H1 (cell line): ENCODE results near the gene CNBP. TPM values are rescaled to one million over a fixed set of nuclear protein-coding genes. Genes with fewer than 3 reads are reported as not detected.

Experiments
- CTCF ChIA-PET: fragments of 300-600 bp; sonication (Branson Sonifier 250); formaldehyde crosslinking; loops from one replicate; lab custom pipeline; 2021; ENCODE audit not compliant: partially characterized antibody; lab: Charles Lee
- POLR2A ChIA-PET: fragments of 300-600 bp; sonication (Branson Sonifier 250); formaldehyde crosslinking; loops from one replicate; lab custom pipeline; 2021; ENCODE audit warnings: inconsistent platforms; ENCODE audit not compliant: partially characterized antibody; lab: Charles Lee
- DNase-seq, 2 experiments: peaks; one replicate each; pipeline versions ENCODE4 v3.0.0 to v3.0.0-alpha.2; 2010 to 2022; ENCODE audit warnings: low spot score in 2 of 2, low read depth in 1 of 2, mixed read lengths in 1 of 2
- FAIRE-seq: peaks from 2 replicates; lab custom pipeline; 2011; peaks lifted over from hg19 to GRCh38; lab: Jason Lieb, UNC
- H2AFZ ChIP-seq: 2 replicates; pipeline ENCODE4 v1.8.1; 2012; ENCODE audit warnings: low read length, inconsistent platforms
- H2AK5ac ChIP-seq: 2 replicates; pipeline ENCODE4 v1.6.1; 2013; ENCODE audit warnings: low read depth, low read length
- H2BK120ac ChIP-seq: replicated peaks from 2 replicates; pipeline ENCODE3; 2013; ENCODE audit warnings: low read depth, low read length, inconsistent platforms
- H2BK12ac ChIP-seq: 2 replicates; pipeline ENCODE4 v1.6.1; 2013; ENCODE audit warnings: low read depth, low read length
- H2BK15ac ChIP-seq: 2 replicates; pipeline ENCODE4 v1.6.1; 2013; ENCODE audit warnings: low read length
- H2BK20ac ChIP-seq: 2 replicates; pipeline ENCODE4 v1.6.1; 2013; ENCODE audit warnings: low read length
- H2BK5ac ChIP-seq: 2 replicates; pipeline ENCODE4 v1.6.1; 2013; ENCODE audit warnings: low read depth, low read length
- H3K14ac ChIP-seq: 2 replicates; pipeline ENCODE4 v1.6.1; 2013; ENCODE audit warnings: inconsistent platforms; ENCODE audit not compliant: insufficient read length
- H3K18ac ChIP-seq: 2 replicates; pipeline ENCODE4 v1.6.1; 2013; ENCODE audit warnings: low read length; ENCODE audit errors: extremely low read depth
- H3K23ac ChIP-seq: 2 replicates; pipeline ENCODE4 v1.6.1; 2013; ENCODE audit warnings: inconsistent platforms; ENCODE audit not compliant: insufficient read length
- H3K23me2 ChIP-seq: 2 replicates; pipeline ENCODE4 v1.6.1; 2013; ENCODE audit warnings: low read depth, low read length
- H3K27ac ChIP-seq: 2 replicates; pipeline ENCODE4 v1.6.1; 2011; ENCODE audit warnings: low read depth, low read length, inconsistent platforms
- H3K27me3 ChIP-seq, 4 experiments: replicated peaks in 1 of 4; 1 replicate in 1 of 4; 2 replicates in 3 of 4; pipeline versions ENCODE4 v1.6.1 to v1.8.1; 2011 to 2013; ENCODE audit warnings: low read length in 3 of 4, mild to moderate bottlenecking in 3 of 4, inconsistent platforms in 2 of 4, mixed read lengths in 2 of 4, moderate library complexity in 1 of 4; ENCODE audit not compliant: control insufficient read depth in 3 of 4, insufficient read depth in 3 of 4; ENCODE audit errors: extremely low read depth in 1 of 4
- H3K36me3 ChIP-seq, 4 experiments: 2 replicates each; pipeline versions ENCODE4 v1.6.1 to v1.8.1; 2011 to 2013; ENCODE audit warnings: mild to moderate bottlenecking in 4 of 4, low read length in 3 of 4, moderate library complexity in 2 of 4, control low read depth in 1 of 4, inconsistent platforms in 1 of 4; ENCODE audit not compliant: insufficient read depth in 4 of 4, control insufficient read depth in 2 of 4
- H3K4ac ChIP-seq: replicated peaks from 2 replicates; pipeline ENCODE3; 2013; ENCODE audit warnings: low read length, low read depth, mixed read lengths, inconsistent platforms; ENCODE audit not compliant: insufficient read length
- H3K4me1 ChIP-seq, 4 experiments: replicated peaks in 1 of 4; 1 replicate in 1 of 4; 2 replicates in 3 of 4; pipeline versions ENCODE4 v1.6.1 to v1.8.1; 2011 to 2013; ENCODE audit warnings: low read length in 3 of 4, inconsistent platforms in 2 of 4, mixed read lengths in 1 of 4; ENCODE audit not compliant: insufficient read depth in 4 of 4, control insufficient read depth in 3 of 4
- H3K4me2 ChIP-seq, 2 experiments: 2 replicates each; pipeline versions ENCODE4 v1.6.1 to v1.8.1; 2011 to 2013; ENCODE audit warnings: low read depth in 2 of 2, low read length in 2 of 2, control low read depth in 1 of 2, inconsistent platforms in 1 of 2, mild to moderate bottlenecking in 1 of 2; ENCODE audit not compliant: insufficient read depth in 1 of 2
- H3K4me3 ChIP-seq, 4 experiments: fragments of 200-600, 300-600 bp in 1 of 4; sonication (generic), shearing (Covaris generic), sonication (Bioruptor Twin) in 1 of 4; 2 replicates each; pipeline versions ENCODE4 v1.5.1 to v1.8.1; 2011 to 2016; ENCODE audit warnings: low read length in 4 of 4, low read depth in 3 of 4, control low read depth in 2 of 4, inconsistent platforms in 2 of 4, mild to moderate bottlenecking in 2 of 4, mixed read lengths in 1 of 4, moderate library complexity in 1 of 4; ENCODE audit not compliant: insufficient read depth in 2 of 4; ENCODE audit errors: extremely low read depth in 1 of 4
- H3K56ac ChIP-seq: replicated peaks from 2 replicates; pipeline ENCODE3; 2013; ENCODE audit warnings: low read depth, mild to moderate bottlenecking, mixed read lengths, low read length, inconsistent platforms; ENCODE audit not compliant: insufficient read length
- H3K79me1 ChIP-seq: 2 replicates; pipeline ENCODE4 v1.6.1; 2013; ENCODE audit warnings: low read depth, low read length, control low read depth
- H3K79me2 ChIP-seq, 2 experiments: 2 replicates each; pipeline versions ENCODE4 v1.6.1 to v1.8.1; 2012 to 2013; ENCODE audit warnings: low read length in 2 of 2, mild to moderate bottlenecking in 2 of 2, inconsistent platforms in 1 of 2; ENCODE audit not compliant: insufficient read depth in 2 of 2, control insufficient read depth in 1 of 2
- H3K9ac ChIP-seq, 4 experiments: replicated peaks in 1 of 4; 1 replicate in 1 of 4; 2 replicates in 3 of 4; pipeline versions ENCODE4 v1.6.1 to v1.8.1; 2011 to 2013; ENCODE audit warnings: low read depth in 3 of 4, low read length in 3 of 4, control low read depth in 2 of 4, mild to moderate bottlenecking in 2 of 4, moderate library complexity in 2 of 4, inconsistent platforms in 1 of 4; ENCODE audit errors: extremely low read depth in 1 of 4
- H3K9me3 ChIP-seq, 2 experiments: 2 replicates each; pipeline versions ENCODE4 v1.6.1 to v1.8.1; 2012 to 2013; ENCODE audit warnings: mild to moderate bottlenecking in 2 of 2, moderate library complexity in 2 of 2, control low read depth in 1 of 2, inconsistent platforms in 1 of 2, low read depth in 1 of 2, low read length in 1 of 2, mixed read lengths in 1 of 2; ENCODE audit not compliant: insufficient read depth in 2 of 2
- H4K20me1 ChIP-seq, 2 experiments: replicated peaks in 1 of 2; 2 replicates each; pipeline versions ENCODE3 to v1.8.1; 2011 to 2013; ENCODE audit warnings: inconsistent platforms in 2 of 2, low read length in 2 of 2, mild to moderate bottlenecking in 1 of 2; ENCODE audit not compliant: insufficient read depth in 2 of 2, control insufficient read depth in 1 of 2
- H4K5ac ChIP-seq: 2 replicates; pipeline ENCODE4 v1.6.1; 2013; ENCODE audit warnings: low read length, low read depth, mixed read lengths, inconsistent platforms; ENCODE audit not compliant: insufficient read length
- H4K8ac ChIP-seq: 2 replicates; pipeline ENCODE4 v1.8.0; 2013; ENCODE audit warnings: mild to moderate bottlenecking, moderate library complexity, low read length, inconsistent platforms; ENCODE audit not compliant: insufficient read depth; ENCODE audit errors: extremely low read depth
- H4K91ac ChIP-seq: replicated peaks from 2 replicates; pipeline ENCODE3; 2013; ENCODE audit warnings: low read length, mixed read lengths, inconsistent platforms; ENCODE audit not compliant: insufficient read length
- CEBPB ChIP-seq: IDR thresholded peaks from 2 replicates; pipeline ENCODE4 v1.6.1; 2012; ENCODE audit warnings: low read depth, low read length
- WGBS, 2 experiments: shearing (Covaris generic) in 1 of 2; methylation state at CpG; one replicate each; pipeline versions ENCODE4 v1.1.6 to v1.1.7; 2013 to 2015; ENCODE audit warnings: low lambda C conversion rate in 2 of 2, mixed read lengths in 2 of 2, inconsistent platforms in 1 of 2, low coverage in 1 of 2, missing lambda C conversion rate in 1 of 2; ENCODE audit not compliant: insufficient replicate concordance in 2 of 2, insufficient coverage in 1 of 2, insufficient read length in 1 of 2; ENCODE audit errors: extremely low coverage in 1 of 2, missing lambda C conversion rate in 1 of 2; 5-methylcytosine and 5-hydroxymethylcytosine counted together
- polyA plus RNA-seq, 7 experiments: library from polyadenylated mRNA; depleted of rRNA in 3 of 7; stranded (reverse) in 5 of 7; unstranded in 2 of 7; fragments of >200 nt in 5 of 7; fragments of 200-250 nt in 2 of 7; gene quantifications; 1 replicate in 5 of 7; 2 replicates in 1 of 7; 4 replicates in 1 of 7; pipeline versions ENCODE4 v1.2.1 to v1.2.3, GENCODE V29; 2011 to 2013; ENCODE audit warnings: missing spikeins in 2 of 7, mixed read lengths in 2 of 7
- total RNA-seq: library from RNA; stranded (reverse); fragmentation: NEBNext Ultra II Directional; extraction: Animal tissue kit (Norgen Biotek cat#: 25700); gene quantifications from 2 replicates; pipeline ENCODE4 v1.2.1, GENCODE V29; 2021
- TF ChIP-seq, protein P1 (sequence below): IDR thresholded peaks from 2 replicates; pipeline ENCODE4 v1.6.1; 2012; ENCODE audit warnings: low read length, inconsistent platforms

Gene CNBP
- total and polyA plus RNA-seq, 2 of the 8 experiments (the other 6 are each of a cell fraction or from before 2014, with no cell fraction given), result 315 to 371 TPM

DNA sequence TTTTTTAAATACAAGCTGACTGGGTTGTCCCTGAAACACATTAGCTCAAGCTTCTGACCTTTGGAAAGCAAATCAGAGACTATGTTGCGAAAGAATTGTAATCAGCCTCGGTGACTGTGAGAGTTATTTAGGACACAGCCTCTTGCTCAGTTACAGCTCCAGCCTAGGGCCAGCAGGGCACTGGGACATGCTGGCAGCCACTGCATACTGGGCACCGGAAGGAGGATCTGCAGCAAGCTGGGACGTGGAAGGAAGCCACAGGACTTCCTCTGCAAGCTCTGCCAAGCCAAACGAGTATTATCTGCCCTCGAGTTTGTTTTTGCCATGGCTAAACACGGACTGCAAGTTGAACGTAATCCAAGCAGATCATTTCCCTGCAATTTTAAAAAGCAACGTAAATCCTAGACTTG is 41.3 kb upstream of the CNBP start:
- no peak for DNase-seq
- no peak overlapping the region for H2BK120ac ChIP-seq
- H4K5ac ChIP-seq, result no peak overlapping the region
- no peaks in the 10 kb centered on the region; a peak in 1 of 7 replicates for H3K27me3 ChIP-seq
- H4K8ac ChIP-seq, result no peak overlapping the region; the same call in 1 of the 2 replicates
- H3K36me3 ChIP-seq, result no peaks in the 10 kb centered on the region
- H3K4me2 ChIP-seq, result no peak overlapping the region
- no peak overlapping the region for H2BK5ac ChIP-seq
- no peaks in the 10 kb centered on the region for H3K9me3 ChIP-seq
- no peaks in the 10 kb centered on the region for H3K79me2 ChIP-seq
- no peak overlapping the region for H3K56ac ChIP-seq
- H2AK5ac ChIP-seq, result no peak overlapping the region
- H3K27ac ChIP-seq, result no peak overlapping the region; the same call in 1 of the 2 replicates
- TF ChIP-seq CEBPB, result peak; percentile 72; the same call in 1 of the 2 replicates
- TF ChIP-seq, protein P1, sequence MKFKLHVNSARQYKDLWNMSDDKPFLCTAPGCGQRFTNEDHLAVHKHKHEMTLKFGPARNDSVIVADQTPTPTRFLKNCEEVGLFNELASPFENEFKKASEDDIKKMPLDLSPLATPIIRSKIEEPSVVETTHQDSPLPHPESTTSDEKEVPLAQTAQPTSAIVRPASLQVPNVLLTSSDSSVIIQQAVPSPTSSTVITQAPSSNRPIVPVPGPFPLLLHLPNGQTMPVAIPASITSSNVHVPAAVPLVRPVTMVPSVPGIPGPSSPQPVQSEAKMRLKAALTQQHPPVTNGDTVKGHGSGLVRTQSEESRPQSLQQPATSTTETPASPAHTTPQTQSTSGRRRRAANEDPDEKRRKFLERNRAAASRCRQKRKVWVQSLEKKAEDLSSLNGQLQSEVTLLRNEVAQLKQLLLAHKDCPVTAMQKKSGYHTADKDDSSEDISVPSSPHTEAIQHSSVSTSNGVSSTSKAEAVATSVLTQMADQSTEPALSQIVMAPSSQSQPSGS, result no peak
- no peak overlapping the region for H2BK15ac ChIP-seq
- ChIA-PET CTCF (interaction anchor here (0.6 to 2.8 kb wide), 8 partner anchors 9 to 349 kb away, joined by 3 to 17 read pairs (median 4); partner anchors contain the start of gene COPG1), POLR2A (interaction anchor here (0.9 to 2.6 kb wide), 6 partner anchors 20 to 63 kb away, joined by 3 to 11 read pairs (median 4); partner anchors contain the start of genes CNBP and COPG1)
- 79% methylated on average over 9 of the region's 9 CpGs; no CpG with 5 or more reads in 1 of the 2 experiments for WGBS, 2 experiments
- H3K79me1 ChIP-seq, result no peaks in the 10 kb centered on the region
- H3K4ac ChIP-seq, result no peak overlapping the region
- no peak overlapping the region for H2BK12ac ChIP-seq
- no peak overlapping the region for H3K14ac ChIP-seq
- no peak overlapping the region for H3K4me3 ChIP-seq
- no peaks in the 10 kb centered on the region for H3K23me2 ChIP-seq
- no peak overlapping the region for H3K23ac ChIP-seq
- peaks cover 3 to 12% (median 7%) of the 10 kb centered on the region in 4 experiments for H3K4me1 ChIP-seq
- peak overlapping the region; percentile 96; the same call in 1 of the 2 replicates for H2AFZ ChIP-seq
- no peak overlapping the region for H2BK20ac ChIP-seq
- H3K18ac ChIP-seq, result no peak overlapping the region
- no peak for FAIRE-seq
- H4K20me1 ChIP-seq, result no peaks in the 10 kb centered on the region
- H4K91ac ChIP-seq, result peak overlapping the region; percentile 47
- H3K9ac ChIP-seq, result no peak overlapping the region
